ENCODE results near the gene TNF. TPM values are rescaled to one million over a fixed set of nuclear protein-coding genes. Genes with fewer than 3 reads are reported as not detected.

Gene TNF
- polyA plus RNA-seq, 3 donors = 7.1 to 13.7 (median 9.6) TPM

DNA sequence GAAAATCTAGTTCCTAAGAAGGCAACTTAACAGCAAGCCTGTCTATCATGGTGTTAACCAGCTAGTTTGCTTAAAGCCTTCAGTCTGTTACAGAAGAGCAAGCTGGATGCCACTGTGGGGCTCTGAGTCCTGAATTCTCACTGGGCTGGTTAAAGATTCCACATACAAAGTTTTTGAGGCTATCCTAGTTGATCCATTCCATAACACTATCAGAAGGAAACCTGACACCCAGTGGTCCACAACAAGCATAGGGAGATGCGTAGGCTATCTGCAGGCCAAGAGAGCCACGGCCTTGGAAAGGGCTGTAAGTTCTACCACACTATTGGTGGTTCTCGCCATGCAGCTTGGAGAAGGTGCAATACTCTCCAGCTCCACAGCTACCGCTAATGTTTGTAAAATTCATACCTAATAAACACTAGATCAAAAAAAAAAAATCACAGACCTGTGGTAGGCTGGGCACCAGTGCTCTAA, 47.0 kb upstream of the TNF start:
- Mint-ChIP-seq H3K36me3 (peaks cover 39 to 43% of the 10 kb centered on the region in 2 donors), H3K4me1 (peaks cover 3% of the 10 kb centered on the region), H3K27me3 (ENCODE audit: low read depth in 3 of 3) (peaks cover 0 to 2% (median 1%) of the 10 kb centered on the region in 3 donors), H3K27ac (peak overlapping the region in 4 of 7 donors; percentile 7 to 75 (median 41)), H3K4me3 (no peak overlapping the region), H3K9me3 (no peaks in the 10 kb centered on the region)
- 100% methylated on average over 1 of the region's 4 CpGs for WGBS (ENCODE audit: insufficient coverage)
- Histone ChIP-seq H3K4me2 (replicated peaks; ENCODE audit: extremely low read depth, low read length, poor library complexity, severe bottlenecking) (no peak overlapping the region), H3K79me2 (ENCODE audit: insufficient read depth, low read length) (peaks cover 14% of the 10 kb centered on the region), H3K36me3 (replicated peaks in 1 of 2; ENCODE audit: control insufficient read depth in 1 of 2, insufficient read depth in 2 of 2, low read length in 2 of 2) (peaks cover 39 to 42% of the 10 kb centered on the region in 2 donors), H3K4me1 (ENCODE audit: control insufficient read depth in 1 of 2, insufficient read depth in 2 of 2, low read length in 2 of 2) (no peaks in the 10 kb centered on the region), H3K9ac (ENCODE audit: insufficient read depth, low read length, poor library complexity, severe bottlenecking) (no peak overlapping the region), H2AFZ (ENCODE audit: insufficient read depth, low read depth, low read length, poor library complexity, severe bottlenecking) (no peak overlapping the region), H4K20me1 (ENCODE audit: insufficient read depth, low read length) (peaks cover 53% of the 10 kb centered on the region), H3K27ac (ENCODE audit: low read depth in 1 of 2, low read length in 2 of 2) (no peak overlapping the region), H3K9me3 (replicated peaks in 1 of 2; ENCODE audit: control insufficient read depth in 1 of 2, insufficient read depth in 1 of 2, low read length in 2 of 2) (no peaks in the 10 kb centered on the region), H3K27me3 (ENCODE audit: control insufficient read depth in 2 of 2, insufficient read depth in 2 of 2, low read length in 2 of 2) (no peaks in the 10 kb centered on the region), H3K4me3 (replicated peaks in 1 of 3; ENCODE audit: low read depth in 2 of 3, low read length in 3 of 3) (no peak overlapping the region)
- TF ChIP-seq, protein P1, sequence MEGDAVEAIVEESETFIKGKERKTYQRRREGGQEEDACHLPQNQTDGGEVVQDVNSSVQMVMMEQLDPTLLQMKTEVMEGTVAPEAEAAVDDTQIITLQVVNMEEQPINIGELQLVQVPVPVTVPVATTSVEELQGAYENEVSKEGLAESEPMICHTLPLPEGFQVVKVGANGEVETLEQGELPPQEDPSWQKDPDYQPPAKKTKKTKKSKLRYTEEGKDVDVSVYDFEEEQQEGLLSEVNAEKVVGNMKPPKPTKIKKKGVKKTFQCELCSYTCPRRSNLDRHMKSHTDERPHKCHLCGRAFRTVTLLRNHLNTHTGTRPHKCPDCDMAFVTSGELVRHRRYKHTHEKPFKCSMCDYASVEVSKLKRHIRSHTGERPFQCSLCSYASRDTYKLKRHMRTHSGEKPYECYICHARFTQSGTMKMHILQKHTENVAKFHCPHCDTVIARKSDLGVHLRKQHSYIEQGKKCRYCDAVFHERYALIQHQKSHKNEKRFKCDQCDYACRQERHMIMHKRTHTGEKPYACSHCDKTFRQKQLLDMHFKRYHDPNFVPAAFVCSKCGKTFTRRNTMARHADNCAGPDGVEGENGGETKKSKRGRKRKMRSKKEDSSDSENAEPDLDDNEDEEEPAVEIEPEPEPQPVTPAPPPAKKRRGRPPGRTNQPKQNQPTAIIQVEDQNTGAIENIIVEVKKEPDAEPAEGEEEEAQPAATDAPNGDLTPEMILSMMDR (IDR thresholded peaks at IDR 0.05) = no peak
- intact Hi-C loops (cut with micrococcal nuclease) = no loop called here
- DNase-seq = no peak

DNA sequence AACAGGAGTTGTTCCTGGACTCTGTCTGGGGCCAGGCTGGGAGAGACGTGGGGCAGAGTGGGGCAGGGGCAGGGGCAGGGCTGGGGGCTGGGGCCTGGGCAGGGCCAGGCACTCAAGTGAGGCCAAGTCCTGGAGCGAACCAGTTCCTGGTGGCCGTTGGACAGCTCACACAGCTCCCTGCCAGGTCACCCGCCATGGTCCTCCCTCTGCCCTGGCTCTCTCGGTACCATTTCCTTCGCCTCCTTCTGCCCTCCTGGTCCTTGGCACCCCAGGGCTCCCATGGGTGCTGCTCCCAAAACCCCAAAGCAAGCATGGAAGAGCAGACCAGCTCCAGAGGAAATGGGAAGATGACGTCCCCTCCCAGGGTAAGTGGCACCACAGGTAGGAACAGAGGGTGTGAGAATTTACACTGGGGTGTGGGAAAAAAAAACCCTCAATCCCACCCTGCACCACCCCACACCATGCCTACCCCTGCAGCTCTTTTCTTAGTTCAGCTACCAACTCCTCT, 46.5 kb upstream of the TNF start, which contains the start of gene MCCD1:
MCCD1 (plus strand) TSS at position 142 of the 508 bp plus-strand sequence; CDS start at position 195, 53 bp downstream.
- no peak for DNase-seq
- Mint-ChIP-seq H3K27ac (peak within 1 kb of the TSS; percentile 17 to 75 (median 65)), H3K9me3 (no peaks in the 10 kb centered on the region), H3K4me3 (no peak within 1 kb of the TSS), H3K4me1 (peaks cover 3% of the 10 kb centered on the region), H3K27me3 (ENCODE audit: low read depth in 3 of 3) (peaks cover 0 to 2% (median 1%) of the 10 kb centered on the region in 3 donors), H3K36me3 (peaks cover 43 to 48% of the 10 kb centered on the region in 2 donors)
- Histone ChIP-seq H3K9ac (ENCODE audit: insufficient read depth, low read length, poor library complexity, severe bottlenecking) (no peak within 1 kb of the TSS), H4K20me1 (ENCODE audit: insufficient read depth, low read length) (peaks cover 58% of the 10 kb centered on the region), H3K79me2 (ENCODE audit: insufficient read depth, low read length) (peaks cover 19% of the 10 kb centered on the region), H2AFZ (ENCODE audit: insufficient read depth, low read depth, low read length, poor library complexity, severe bottlenecking) (no peak within 1 kb of the TSS), H3K4me1 (ENCODE audit: control insufficient read depth in 1 of 2, insufficient read depth in 2 of 2, low read length in 2 of 2) (no peaks in the 10 kb centered on the region), H3K36me3 (replicated peaks in 1 of 2; ENCODE audit: control insufficient read depth in 1 of 2, insufficient read depth in 2 of 2, low read length in 2 of 2) (peaks cover 44 to 47% of the 10 kb centered on the region in 2 donors), H3K27ac (ENCODE audit: low read depth in 1 of 2, low read length in 2 of 2) (no peak within 1 kb of the TSS), H3K4me3 (replicated peaks in 1 of 3; ENCODE audit: low read depth in 2 of 3, low read length in 3 of 3) (no peak within 1 kb of the TSS), H3K9me3 (replicated peaks in 1 of 2; ENCODE audit: control insufficient read depth in 1 of 2, insufficient read depth in 1 of 2, low read length in 2 of 2) (no peaks in the 10 kb centered on the region), H3K27me3 (ENCODE audit: control insufficient read depth in 2 of 2, insufficient read depth in 2 of 2, low read length in 2 of 2) (no peaks in the 10 kb centered on the region), H3K4me2 (replicated peaks; ENCODE audit: extremely low read depth, low read length, poor library complexity, severe bottlenecking) (no peak within 1 kb of the TSS)
- 97% methylated on average over 5 of the region's 7 CpGs for WGBS (ENCODE audit: insufficient coverage)
- TF ChIP-seq, protein P1 (IDR thresholded peaks at IDR 0.05) = no peak
- intact Hi-C loops (cut with micrococcal nuclease) = no loop called here
